ENCODE data around the gene GRM7.

DNA sequence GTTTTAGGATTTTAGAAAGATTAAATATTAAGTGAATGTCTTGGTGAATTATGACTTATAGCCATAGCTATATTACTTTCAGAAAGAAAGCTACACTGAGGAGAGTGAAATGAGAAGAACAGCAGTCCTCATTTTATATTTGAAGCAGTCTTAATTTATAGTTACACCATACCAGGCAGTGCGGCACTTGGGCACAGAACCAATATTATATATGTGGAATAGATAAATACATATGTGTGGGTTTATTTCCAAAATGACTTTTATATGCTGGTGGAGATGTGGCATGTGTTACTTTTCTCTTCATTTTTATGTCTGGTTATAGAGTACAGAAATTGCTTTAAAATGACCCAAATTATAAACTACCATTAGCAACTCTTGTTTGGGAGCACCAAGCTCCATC, 759.5 kb downstream of the GRM7 start:
- TF ChIP-seq EZH2 (IDR thresholded peaks at IDR 0.05; ENCODE audit: low read length, missing control alignments): no peak
- TF ChIP-seq, protein P1, sequence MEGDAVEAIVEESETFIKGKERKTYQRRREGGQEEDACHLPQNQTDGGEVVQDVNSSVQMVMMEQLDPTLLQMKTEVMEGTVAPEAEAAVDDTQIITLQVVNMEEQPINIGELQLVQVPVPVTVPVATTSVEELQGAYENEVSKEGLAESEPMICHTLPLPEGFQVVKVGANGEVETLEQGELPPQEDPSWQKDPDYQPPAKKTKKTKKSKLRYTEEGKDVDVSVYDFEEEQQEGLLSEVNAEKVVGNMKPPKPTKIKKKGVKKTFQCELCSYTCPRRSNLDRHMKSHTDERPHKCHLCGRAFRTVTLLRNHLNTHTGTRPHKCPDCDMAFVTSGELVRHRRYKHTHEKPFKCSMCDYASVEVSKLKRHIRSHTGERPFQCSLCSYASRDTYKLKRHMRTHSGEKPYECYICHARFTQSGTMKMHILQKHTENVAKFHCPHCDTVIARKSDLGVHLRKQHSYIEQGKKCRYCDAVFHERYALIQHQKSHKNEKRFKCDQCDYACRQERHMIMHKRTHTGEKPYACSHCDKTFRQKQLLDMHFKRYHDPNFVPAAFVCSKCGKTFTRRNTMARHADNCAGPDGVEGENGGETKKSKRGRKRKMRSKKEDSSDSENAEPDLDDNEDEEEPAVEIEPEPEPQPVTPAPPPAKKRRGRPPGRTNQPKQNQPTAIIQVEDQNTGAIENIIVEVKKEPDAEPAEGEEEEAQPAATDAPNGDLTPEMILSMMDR (conservative IDR thresholded peaks at IDR 0.05 in 1 of 2, IDR thresholded peaks at IDR 0.05 in 1 of 2; ENCODE audit: low read depth in 1 of 2, low read length in 2 of 2): no peak
